Activated naive CD8-positive, alpha-beta T cell treated with anti-CD3 and anti-CD28 coated beads for 36 hours (primary cell): Measurements from ENCODE around the gene BCR. TPM values are rescaled to one million over a fixed set of nuclear protein-coding genes. Genes with fewer than 3 reads are reported as not detected.

Experiments used
- DNase-seq: peaks from one replicate; pipeline ENCODE4 v3.0.0; 2021
- H3K27ac Mint-ChIP-seq: one replicate; pipeline ENCODE4 v1.8.0; 2022; ENCODE audit warnings: mild to moderate bottlenecking, moderate library complexity, mixed read lengths
- H3K27me3 Mint-ChIP-seq: one replicate; pipeline ENCODE4 v1.8.0; 2022; ENCODE audit warnings: mild to moderate bottlenecking, mixed read lengths
- H3K36me3 Mint-ChIP-seq: one replicate; pipeline ENCODE4 v1.8.0; 2021; ENCODE audit warnings: mild to moderate bottlenecking, mixed read lengths
- H3K4me1 Mint-ChIP-seq: one replicate; pipeline ENCODE4 v1.8.0; 2021; ENCODE audit warnings: mixed read lengths
- H3K4me3 Mint-ChIP-seq: one replicate; pipeline ENCODE4 v1.8.0; 2022; ENCODE audit warnings: mild to moderate bottlenecking, moderate library complexity, mixed read lengths
- H3K9me3 Mint-ChIP-seq: one replicate; pipeline ENCODE4 v1.8.0; 2022; ENCODE audit warnings: mixed read lengths
- total RNA-seq, 2 experiments: library from RNA; stranded (reverse); gene quantifications; one replicate each; pipeline ENCODE4 v1.2.3, GENCODE V29; 2021

BCR gene
- total RNA-seq, 2 experiments from 2014 or later, result 28.3 to 32.0 TPM

DNA sequence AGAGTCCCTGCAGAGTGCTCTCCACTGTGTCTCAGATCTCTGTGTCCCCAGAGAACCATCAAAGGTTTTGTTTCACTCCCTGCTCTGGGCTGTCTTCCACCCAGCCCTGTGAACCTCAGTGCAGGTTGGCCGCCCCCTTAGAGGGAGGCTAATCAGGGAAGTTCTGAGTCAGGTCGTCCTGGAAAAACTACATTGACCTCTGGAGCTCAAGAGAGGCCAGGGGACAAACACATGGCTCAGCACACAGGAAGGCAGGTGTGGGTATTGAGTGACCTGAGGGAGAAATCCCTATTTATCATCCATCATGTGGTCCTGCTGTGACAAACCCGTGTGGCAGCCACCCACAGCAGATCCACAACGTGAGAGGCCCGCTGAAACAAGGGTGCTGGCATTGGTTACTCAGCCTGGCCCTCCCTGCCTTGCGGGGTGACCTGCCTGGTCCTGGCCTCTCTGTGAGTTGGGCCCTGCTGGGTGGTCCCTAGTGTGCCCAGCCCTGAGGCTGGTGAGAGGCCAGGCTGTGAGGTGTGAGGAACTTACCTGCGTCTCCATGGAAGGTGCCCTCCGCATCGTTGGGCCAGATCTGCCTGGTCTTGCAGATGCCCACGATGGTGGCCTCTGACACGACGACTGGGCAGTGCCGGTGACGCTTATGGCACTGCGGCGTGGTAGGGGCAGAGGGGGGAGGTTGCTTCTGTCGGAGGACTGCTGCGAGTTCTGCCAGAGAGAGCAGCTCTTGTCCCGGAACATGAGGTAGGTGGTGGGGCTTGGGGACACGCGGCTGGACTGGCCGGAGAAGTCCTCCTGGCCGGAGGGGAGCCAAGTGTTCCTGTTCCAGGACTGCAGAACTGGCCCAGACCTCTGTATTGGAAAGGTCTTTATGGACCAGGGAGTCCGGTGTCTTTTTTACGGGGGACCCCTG is 669 bp upstream of the BCR start:
- H3K9me3 Mint-ChIP-seq, result peaks cover 7% of the 10 kb centered on the region
- DNase-seq, result peak; percentile 31
- H3K27me3 Mint-ChIP-seq, result no peaks in the 10 kb centered on the region
- H3K27ac Mint-ChIP-seq, result no peak overlapping the region
- H3K4me3 Mint-ChIP-seq, result peak overlapping the region; percentile 52
- H3K4me1 Mint-ChIP-seq, result peaks cover 43% of the 10 kb centered on the region
- H3K36me3 Mint-ChIP-seq, result peaks cover 16% of the 10 kb centered on the region

DNA sequence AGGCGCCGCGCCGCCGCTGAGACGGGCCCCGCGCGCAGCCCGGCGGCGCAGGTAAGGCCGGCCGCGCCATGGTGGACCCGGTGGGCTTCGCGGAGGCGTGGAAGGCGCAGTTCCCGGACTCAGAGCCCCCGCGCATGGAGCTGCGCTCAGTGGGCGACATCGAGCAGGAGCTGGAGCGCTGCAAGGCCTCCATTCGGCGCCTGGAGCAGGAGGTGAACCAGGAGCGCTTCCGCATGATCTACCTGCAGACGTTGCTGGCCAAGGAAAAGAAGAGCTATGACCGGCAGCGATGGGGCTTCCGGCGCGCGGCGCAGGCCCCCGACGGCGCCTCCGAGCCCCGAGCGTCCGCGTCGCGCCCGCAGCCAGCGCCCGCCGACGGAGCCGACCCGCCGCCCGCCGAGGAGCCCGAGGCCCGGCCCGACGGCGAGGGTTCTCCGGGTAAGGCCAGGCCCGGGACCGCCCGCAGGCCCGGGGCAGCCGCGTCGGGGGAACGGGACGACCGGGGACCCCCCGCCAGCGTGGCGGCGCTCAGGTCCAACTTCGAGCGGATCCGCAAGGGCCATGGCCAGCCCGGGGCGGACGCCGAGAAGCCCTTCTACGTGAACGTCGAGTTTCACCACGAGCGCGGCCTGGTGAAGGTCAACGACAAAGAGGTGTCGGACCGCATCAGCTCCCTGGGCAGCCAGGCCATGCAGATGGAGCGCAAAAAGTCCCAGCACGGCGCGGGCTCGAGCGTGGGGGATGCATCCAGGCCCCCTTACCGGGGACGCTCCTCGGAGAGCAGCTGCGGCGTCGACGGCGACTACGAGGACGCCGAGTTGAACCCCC is 798 bp downstream of the BCR start:
- Mint-ChIP-seq H3K27ac (peak overlapping the region; percentile 89), H3K27me3 (no peaks in the 10 kb centered on the region), H3K9me3 (peaks cover 9% of the 10 kb centered on the region), H3K36me3 (peaks cover 20% of the 10 kb centered on the region), H3K4me1 (peaks cover 48% of the 10 kb centered on the region), H3K4me3 (peak overlapping the region; percentile 88)
- peak; percentile 35 for DNase-seq

- Mint-ChIP-seq H3K27ac (peak overlapping the region; percentile 89), H3K4me3 (peak overlapping the region; percentile 88), H3K27me3 (no peaks in the 10 kb centered on the region), H3K4me1 (peaks cover 50% of the 10 kb centered on the region), H3K9me3 (peaks cover 3% of the 10 kb centered on the region), H3K36me3 (peaks cover 22% of the 10 kb centered on the region)
- peak; percentile 17 for DNase-seq
Measured at GRCh38 chr22:23181721-23182308, 1.5 kb downstream of the BCR start.

DNA sequence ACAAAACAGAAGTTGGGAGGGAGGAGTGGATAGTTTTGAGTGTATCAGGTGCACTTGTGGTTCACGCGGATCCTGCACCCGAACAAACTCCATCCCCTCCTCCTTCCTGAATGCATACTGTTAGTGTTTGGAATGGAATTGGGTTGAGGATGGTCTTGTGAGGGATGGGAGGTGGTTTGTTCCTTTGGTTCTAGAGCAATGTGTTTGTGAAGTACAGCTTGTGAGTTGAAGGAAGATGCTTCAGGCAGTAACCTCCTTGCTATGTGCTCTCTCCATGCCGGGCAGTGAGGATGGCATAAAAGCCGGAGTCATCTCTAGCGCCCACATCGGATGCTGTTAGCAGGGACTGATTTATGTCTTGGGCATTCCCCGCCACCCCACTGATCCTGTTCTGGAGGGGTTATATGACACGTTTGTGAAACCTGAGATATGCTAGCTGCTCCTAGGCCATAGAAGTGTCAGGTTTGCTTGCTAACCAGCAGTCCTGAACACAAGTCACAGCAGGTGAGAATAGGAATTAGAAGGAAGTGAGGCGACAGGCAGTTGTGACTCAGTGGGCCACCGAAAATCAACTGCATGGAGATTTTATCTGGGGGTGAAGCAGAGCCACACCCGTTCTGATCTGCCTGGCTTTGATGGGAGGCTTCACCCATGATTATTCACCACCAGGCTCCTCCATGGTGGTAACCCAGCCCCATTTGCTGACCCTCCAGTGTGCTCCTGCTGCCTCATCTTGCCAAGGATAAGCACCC is 2.2 kb downstream of the BCR start:
- Mint-ChIP-seq H3K4me3 (peak overlapping the region; percentile 88), H3K9me3 (peaks cover 3% of the 10 kb centered on the region), H3K27ac (peak overlapping the region; percentile 89), H3K27me3 (no peaks in the 10 kb centered on the region), H3K4me1 (peaks cover 52% of the 10 kb centered on the region), H3K36me3 (peaks cover 24% of the 10 kb centered on the region)
- peak; percentile 67 for DNase-seq

- H3K9me3 Mint-ChIP-seq, result peaks cover 3% of the 10 kb centered on the region
- H3K36me3 Mint-ChIP-seq, result peaks cover 29% of the 10 kb centered on the region
- H3K27me3 Mint-ChIP-seq, result no peaks in the 10 kb centered on the region
- H3K4me3 Mint-ChIP-seq, result peak overlapping the region; percentile 88
- peak overlapping the region; percentile 89 for H3K27ac Mint-ChIP-seq
- H3K4me1 Mint-ChIP-seq, result peaks cover 58% of the 10 kb centered on the region
- no peak for DNase-seq
Measured at GRCh38 chr22:23183061-23183698, 2.9 kb downstream of the BCR start.

GRCh38 chr22:23184100-23184763 is 3.9 kb downstream of the BCR start:
- Mint-ChIP-seq H3K27me3 (no peaks in the 10 kb centered on the region), H3K27ac (peak overlapping the region; percentile 71), H3K9me3 (peaks cover 3% of the 10 kb centered on the region), H3K4me1 (peaks cover 48% of the 10 kb centered on the region), H3K36me3 (peaks cover 29% of the 10 kb centered on the region), H3K4me3 (peak overlapping the region; percentile 42)
- DNase-seq, result no peak

DNA sequence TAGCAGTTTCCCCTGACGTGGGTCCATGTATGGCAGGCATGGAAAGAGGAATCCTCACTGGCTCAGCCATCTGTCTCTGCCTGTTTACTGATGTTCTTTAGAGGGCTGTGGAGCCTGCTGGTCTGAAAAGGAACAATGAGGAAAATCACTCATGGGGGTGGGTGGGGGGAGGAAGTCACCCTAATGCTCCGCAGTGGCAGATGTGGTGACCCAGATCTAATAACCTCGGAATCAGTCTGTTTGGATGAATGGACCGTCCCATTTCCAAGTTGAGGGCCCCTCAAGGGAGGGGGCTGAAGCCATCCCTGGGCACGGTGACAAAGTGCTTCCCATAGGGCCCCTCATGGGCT is 4.4 kb downstream of the BCR start:
- DNase-seq, result no peak
- Mint-ChIP-seq H3K9me3 (peaks cover 3% of the 10 kb centered on the region), H3K4me1 (peaks cover 44% of the 10 kb centered on the region), H3K27me3 (no peaks in the 10 kb centered on the region), H3K36me3 (peaks cover 29% of the 10 kb centered on the region), H3K4me3 (peak overlapping the region; percentile 42), H3K27ac (peak overlapping the region; percentile 71)

- no peak overlapping the region for H3K4me3 Mint-ChIP-seq
- H3K36me3 Mint-ChIP-seq, result peaks cover 25% of the 10 kb centered on the region
- no peak for DNase-seq
- H3K9me3 Mint-ChIP-seq, result peaks cover 3% of the 10 kb centered on the region
- no peaks in the 10 kb centered on the region for H3K27me3 Mint-ChIP-seq
- H3K4me1 Mint-ChIP-seq, result peaks cover 37% of the 10 kb centered on the region
- H3K27ac Mint-ChIP-seq, result no peak overlapping the region
Measured at GRCh38 chr22:23187211-23187610, 6.9 kb downstream of the BCR start.

- Mint-ChIP-seq H3K27ac (peak overlapping the region; percentile 6), H3K27me3 (no peaks in the 10 kb centered on the region), H3K4me1 (peaks cover 29% of the 10 kb centered on the region), H3K4me3 (no peak overlapping the region), H3K36me3 (peaks cover 20% of the 10 kb centered on the region), H3K9me3 (peaks cover 3% of the 10 kb centered on the region)
- no peak for DNase-seq
Measured at GRCh38 chr22:23187871-23188700, 7.8 kb downstream of the BCR start.

DNA sequence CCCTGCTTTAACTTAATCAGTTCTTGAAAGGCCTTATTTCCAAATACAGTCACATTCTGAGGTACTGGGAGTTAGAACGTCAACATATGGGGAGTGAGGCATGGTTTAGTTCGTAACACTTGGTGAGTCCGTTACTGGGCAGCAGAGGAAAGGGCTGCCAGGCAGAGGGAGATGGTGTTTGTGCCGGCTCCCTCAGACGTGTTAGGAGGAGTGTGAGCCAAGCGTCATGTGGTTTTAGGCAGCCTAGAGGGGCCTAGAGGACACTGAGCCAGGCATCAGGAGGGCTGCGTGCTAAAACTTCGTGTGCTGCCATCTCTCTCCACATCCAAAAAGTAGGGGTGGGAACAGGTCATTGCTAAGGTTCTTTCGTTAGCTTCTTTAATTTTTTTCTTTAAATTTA is 10.2 kb downstream of the BCR start:
- Mint-ChIP-seq H3K27ac (no peak overlapping the region), H3K27me3 (no peaks in the 10 kb centered on the region), H3K4me3 (no peak overlapping the region), H3K36me3 (peaks cover 14% of the 10 kb centered on the region), H3K4me1 (peaks cover 15% of the 10 kb centered on the region), H3K9me3 (peaks cover 3% of the 10 kb centered on the region)
- DNase-seq, result no peak

DNA sequence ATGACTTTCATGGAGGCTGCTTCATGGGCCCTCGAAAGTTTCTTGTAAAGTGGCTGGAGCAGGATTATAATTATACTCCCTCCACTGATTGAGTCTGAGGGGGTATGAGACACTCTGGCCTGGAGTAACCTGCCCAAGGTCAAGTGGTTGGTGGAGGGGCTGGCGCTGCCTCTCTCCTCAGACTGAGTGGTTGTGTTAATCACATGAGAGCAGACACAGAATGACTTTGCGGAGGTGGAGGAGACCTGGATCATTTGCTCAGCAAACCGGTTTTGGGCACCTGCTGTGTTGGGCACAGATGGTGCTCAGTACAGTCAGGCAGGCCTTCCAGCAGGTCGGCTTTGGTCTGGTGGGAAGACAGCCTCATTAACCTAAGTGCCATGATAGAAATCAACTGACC is 11.8 kb downstream of the BCR start:
- Mint-ChIP-seq H3K27me3 (no peaks in the 10 kb centered on the region), H3K4me3 (no peak overlapping the region), H3K4me1 (peaks cover 10% of the 10 kb centered on the region), H3K9me3 (no peaks in the 10 kb centered on the region), H3K36me3 (peaks cover 7% of the 10 kb centered on the region), H3K27ac (no peak overlapping the region)
- no peak for DNase-seq

DNA sequence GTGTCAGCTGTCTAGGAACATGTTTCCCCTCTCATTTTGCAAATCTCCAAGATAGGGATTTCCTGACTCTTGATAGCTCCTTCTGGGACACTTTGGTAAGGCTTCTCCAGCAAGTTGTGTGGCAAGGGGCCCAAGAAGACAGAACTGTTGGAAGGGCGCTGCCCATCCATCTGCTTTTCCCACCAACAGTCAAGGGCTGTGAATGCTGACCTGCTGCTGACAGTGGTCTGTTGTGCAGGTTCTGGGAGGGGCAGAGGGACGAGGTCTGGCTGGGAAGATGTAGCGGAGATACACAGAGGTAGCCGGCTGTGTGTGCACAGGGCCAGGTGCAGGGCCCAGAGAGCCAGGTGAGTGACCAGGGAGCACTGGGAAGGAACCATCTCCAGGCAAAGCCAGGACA is 12.2 kb downstream of the BCR start:
- H3K27ac Mint-ChIP-seq, result no peak overlapping the region
- no peak overlapping the region for H3K4me3 Mint-ChIP-seq
- no peaks in the 10 kb centered on the region for H3K9me3 Mint-ChIP-seq
- H3K4me1 Mint-ChIP-seq, result peaks cover 7% of the 10 kb centered on the region
- H3K27me3 Mint-ChIP-seq, result no peaks in the 10 kb centered on the region
- H3K36me3 Mint-ChIP-seq, result peaks cover 4% of the 10 kb centered on the region
- no peak for DNase-seq

- Mint-ChIP-seq H3K4me3 (no peak overlapping the region), H3K36me3 (no peaks in the 10 kb centered on the region), H3K27ac (no peak overlapping the region), H3K27me3 (no peaks in the 10 kb centered on the region), H3K4me1 (peaks cover 2% of the 10 kb centered on the region), H3K9me3 (no peaks in the 10 kb centered on the region)
- DNase-seq, result no peak
Measured at GRCh38 chr22:23193196-23193827, 13.0 kb downstream of the BCR start.
